Thoracic aorta (tissue), 2 donors: ENCODE results near the gene FGFR2. TPM values are rescaled to one million over a fixed set of nuclear protein-coding genes. Genes with fewer than 3 reads are reported as not detected.

Experiments
- ATAC-seq: fragments of 150-250 bp; one replicate; pipeline ENCODE4 v1.8.0; 2017; ENCODE audit warnings: low read depth; ENCODE audit not compliant: insufficient number of reproducible peaks, low FRiP score
- DNase-seq: peaks from one replicate; pipeline ENCODE4 v3.0.0-alpha.2; 2020; ENCODE audit warnings: low spot score
- H3K27ac ChIP-seq, 2 donors: fragments of 200-600 bp; sonication (generic); 1 replicate in 1 of 2; 2 replicates in 1 of 2; pipeline ENCODE4 v1.5.1; 2016; ENCODE audit warnings: mild to moderate bottlenecking in 2 of 2, moderate library complexity in 2 of 2
- H3K27me3 ChIP-seq: fragments of 200-600 bp; sonication (generic); replicated peaks from 2 replicates; pipeline ENCODE4 v1.6.0; 2016; ENCODE audit warnings: mild to moderate bottlenecking; ENCODE audit not compliant: insufficient read depth
- H3K36me3 ChIP-seq: fragments of 200-600 bp; sonication (generic); one replicate; pipeline ENCODE4 v1.5.1; 2016
- H3K4me1 ChIP-seq, 2 donors: fragments of 200-600 bp; sonication (generic); 1 replicate in 1 of 2; 2 replicates in 1 of 2; pipeline versions ENCODE4 v1.5.1 to v1.6.0; 2016; ENCODE audit warnings: low read depth in 2 of 2, mild to moderate bottlenecking in 1 of 2; ENCODE audit not compliant: control insufficient read depth in 1 of 2
- H3K4me3 ChIP-seq: fragments of 200-600 bp; sonication (generic); 2 replicates; pipeline ENCODE4 v1.5.1; 2016; ENCODE audit warnings: mild to moderate bottlenecking
- H3K9me3 ChIP-seq: fragments of 200-600 bp; sonication (generic); 2 replicates; pipeline ENCODE4 v1.5.1; 2016
- CTCF ChIP-seq: fragments of 200-600 bp; sonication (generic); IDR thresholded peaks from one replicate; pipeline ENCODE4 v1.5.1; 2019; ENCODE audit warnings: antibody characterized with exemption
- total RNA-seq, 2 donors: library from RNA; depleted of rRNA; stranded (reverse); fragments of >200 nt; gene quantifications; one replicate each; pipeline versions ENCODE4 v1.1.0 to v1.2.3, GENCODE V29; 2016

Gene FGFR2
- total RNA-seq, 2 donors from 2014 or later, result 7.2 to 16.2 TPM

- Histone ChIP-seq H3K9me3 (peaks cover 15% of the 10 kb centered on the region), H3K36me3 (no peaks in the 10 kb centered on the region), H3K27me3 (no peaks in the 10 kb centered on the region), H3K27ac (no peak overlapping the region), H3K4me3 (no peak overlapping the region), H3K4me1 (no peaks in the 10 kb centered on the region)
- no peak for DNase-seq
- ATAC-seq, result no peak
- TF ChIP-seq CTCF, result no peak
Measured at GRCh38 chr10:121639416-121639815, 41.2 kb upstream of the FGFR2 start.

GRCh38 chr10:121637437-121637836, 39.2 kb upstream of the FGFR2 start:
- no peaks in the 10 kb centered on the region for H3K4me1 ChIP-seq
- ATAC-seq, result no peak
- no peak for DNase-seq
- no peak overlapping the region for H3K27ac ChIP-seq
- H3K9me3 ChIP-seq, result peaks cover 15% of the 10 kb centered on the region
- no peaks in the 10 kb centered on the region for H3K36me3 ChIP-seq
- no peak overlapping the region for H3K4me3 ChIP-seq
- H3K27me3 ChIP-seq, result no peaks in the 10 kb centered on the region
- TF ChIP-seq CTCF, result no peak

- DNase-seq (no peak), ATAC-seq (no peak)
- H3K4me3 ChIP-seq, result no peak overlapping the region
- no peaks in the 10 kb centered on the region for H3K36me3 ChIP-seq
- no peak for TF ChIP-seq CTCF
- H3K4me1 ChIP-seq, result no peaks in the 10 kb centered on the region
- peaks cover 9% of the 10 kb centered on the region for H3K9me3 ChIP-seq
- H3K27me3 ChIP-seq, result no peaks in the 10 kb centered on the region
- no peak overlapping the region for H3K27ac ChIP-seq
Measured at GRCh38 chr10:121633056-121633455, 34.8 kb upstream of the FGFR2 start.

GRCh38 chr10:121631365-121632029, 33.3 kb upstream of the FGFR2 start:
- H3K27me3 ChIP-seq, result no peaks in the 10 kb centered on the region
- no peak for ATAC-seq
- no peak for DNase-seq
- no peaks in the 10 kb centered on the region for H3K36me3 ChIP-seq
- no peaks in the 10 kb centered on the region for H3K4me1 ChIP-seq
- H3K27ac ChIP-seq, result no peak overlapping the region
- H3K9me3 ChIP-seq, result no peaks in the 10 kb centered on the region
- no peak for TF ChIP-seq CTCF
- H3K4me3 ChIP-seq, result no peak overlapping the region

GRCh38 chr10:121628859-121629258, 30.6 kb upstream of the FGFR2 start:
- Histone ChIP-seq H3K9me3 (no peaks in the 10 kb centered on the region), H3K4me1 (no peaks in the 10 kb centered on the region), H3K36me3 (no peaks in the 10 kb centered on the region), H3K4me3 (no peak overlapping the region), H3K27me3 (no peaks in the 10 kb centered on the region), H3K27ac (no peak overlapping the region)
- ATAC-seq (no peak), DNase-seq (no peak)
- no peak for TF ChIP-seq CTCF
